ENCODE data around the gene OSTN. TPM values are rescaled to one million over a fixed set of nuclear protein-coding genes. Genes with fewer than 3 reads are reported as not detected.

Gene OSTN
- total RNA-seq, 2 experiments from 2014 or later, result not detected

- ChIA-PET POLR2A (no interaction called here), CTCF (no interaction called here)
Measured at GRCh38 chr3:191301782-191302411, 102.9 kb downstream of the OSTN start.

GRCh38 chr3:191302451-191302850 lies 103.4 kb downstream of the OSTN start:
- ChIA-PET POLR2A (no interaction called here), CTCF (no interaction called here)

- ChIA-PET POLR2A (no interaction called here), CTCF (no interaction called here)
Measured at GRCh38 chr3:191303596-191303995, 104.6 kb downstream of the OSTN start.

GRCh38 chr3:191306428-191306827 lies 107.4 kb downstream of the OSTN start:
- ChIA-PET CTCF (no interaction called here), POLR2A (no interaction called here)

- CTCF ChIA-PET, result no interaction called here
- POLR2A ChIA-PET, result no interaction called here
Measured at GRCh38 chr3:191307341-191307740, 108.3 kb downstream of the OSTN start.

- ChIA-PET POLR2A (no interaction called here), CTCF (interaction anchor here (0.7 kb wide), 1 partner anchor 112 kb away, joined by 3 read pairs; no protein-coding TSS in a partner anchor)
Measured at GRCh38 chr3:191313296-191313695, 114.3 kb downstream of the OSTN start.

GRCh38 chr3:191314109-191314728 lies 115.2 kb downstream of the OSTN start:
- ChIA-PET POLR2A (no interaction called here), CTCF (no interaction called here)

Other genes starting within 250 kb of the OSTN start
- 10 to 100 TPM; 15.6 to 16.4 TPM for gene CCDC50, start 130.2 kb downstream of the OSTN start, total RNA-seq
- gene UTS2B, start 131.3 kb downstream of the OSTN start, total RNA-seq, result not detected